HG03097 (cell line): Measurements from ENCODE around the gene IDUA.
"Not testable (repeated sequence)": the region's sequence is repeated elsewhere in the genome, so short reads cannot be mapped to it uniquely, and the experiment has no call there.

Experiments
- ATAC-seq: cut with Tn5 transposase; IDR thresholded peaks from one replicate; pipeline ENCODE4 v1.9.1; 2021; ENCODE audit not compliant: unreplicated experiment, low FRiP score

Gene IDUA

GRCh38 chr4:966266-967112 lies 20.4 kb upstream of the IDUA start:
- no peak for ATAC-seq

- no peak for ATAC-seq
These were observed 19.4 kb upstream of the IDUA start for GRCh38 chr4:967113-968104.

DNA sequence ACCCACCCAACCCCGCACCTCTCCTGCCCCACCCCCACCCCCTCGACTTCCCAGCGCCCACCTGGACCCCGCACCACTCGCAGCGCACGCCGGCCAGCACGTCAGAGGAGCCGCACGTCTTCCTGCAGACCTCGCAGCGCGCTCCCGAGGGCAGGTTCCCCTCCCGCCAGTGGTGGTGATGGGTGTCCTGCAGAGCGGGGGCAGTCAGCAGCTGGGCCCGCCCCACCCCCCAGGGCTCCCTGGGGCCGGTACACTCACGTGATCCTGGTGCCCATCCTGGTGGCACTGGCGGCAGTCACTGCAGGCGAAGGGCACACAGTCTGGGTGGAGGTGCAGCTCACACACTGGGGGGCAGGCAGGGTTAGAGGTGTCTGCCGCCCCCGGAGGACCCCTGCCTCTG lies 18.6 kb upstream of the IDUA start:
- ATAC-seq, result no peak

DNA sequence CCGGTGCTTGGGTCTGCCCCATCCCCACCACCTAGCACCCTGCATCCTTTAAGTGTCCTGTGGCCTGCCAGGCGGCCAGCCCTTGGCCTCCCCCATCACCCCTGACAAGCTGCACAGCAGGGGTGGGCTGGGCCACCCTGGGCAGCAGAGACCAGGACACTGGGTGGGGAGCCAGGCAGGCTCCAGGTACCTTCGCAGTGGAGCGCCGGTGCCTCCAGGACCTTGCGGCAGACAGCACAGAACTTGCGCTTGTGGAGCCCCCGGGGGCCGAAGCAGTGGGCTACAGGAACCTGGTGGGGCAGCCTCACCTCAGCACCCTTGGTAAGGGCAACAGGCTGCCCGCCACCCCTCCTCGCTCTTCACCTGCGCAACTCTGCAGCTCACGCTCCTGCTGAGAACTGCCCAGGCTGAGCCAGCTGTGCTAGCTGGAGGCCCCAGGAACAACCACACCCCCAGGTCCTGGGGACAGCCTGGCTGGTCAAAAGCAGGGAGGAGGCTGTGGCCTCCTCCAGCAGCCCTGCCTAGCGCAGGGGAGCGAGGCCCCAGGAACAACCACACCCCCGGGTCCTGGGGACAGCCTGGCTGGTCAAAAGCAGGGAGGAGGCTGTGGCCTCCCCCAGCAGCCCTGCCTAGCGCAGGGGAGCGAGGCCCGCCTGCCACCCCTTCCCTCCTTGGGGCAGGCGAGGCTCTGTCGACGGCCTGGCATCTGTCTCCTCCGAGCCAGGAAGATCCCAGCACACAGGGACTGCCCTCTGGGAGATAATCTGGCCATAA lies 18.0 kb upstream of the IDUA start:
- no peak for ATAC-seq

GRCh38 chr4:970046-970745 lies 16.6 kb upstream of the IDUA start:
- ATAC-seq, result no peak

- ATAC-seq, result no peak
These were observed 15.9 kb upstream of the IDUA start for GRCh38 chr4:970854-971520.

GRCh38 chr4:971666-972500 lies 15.0 kb upstream of the IDUA start:
- ATAC-seq, result no peak

DNA sequence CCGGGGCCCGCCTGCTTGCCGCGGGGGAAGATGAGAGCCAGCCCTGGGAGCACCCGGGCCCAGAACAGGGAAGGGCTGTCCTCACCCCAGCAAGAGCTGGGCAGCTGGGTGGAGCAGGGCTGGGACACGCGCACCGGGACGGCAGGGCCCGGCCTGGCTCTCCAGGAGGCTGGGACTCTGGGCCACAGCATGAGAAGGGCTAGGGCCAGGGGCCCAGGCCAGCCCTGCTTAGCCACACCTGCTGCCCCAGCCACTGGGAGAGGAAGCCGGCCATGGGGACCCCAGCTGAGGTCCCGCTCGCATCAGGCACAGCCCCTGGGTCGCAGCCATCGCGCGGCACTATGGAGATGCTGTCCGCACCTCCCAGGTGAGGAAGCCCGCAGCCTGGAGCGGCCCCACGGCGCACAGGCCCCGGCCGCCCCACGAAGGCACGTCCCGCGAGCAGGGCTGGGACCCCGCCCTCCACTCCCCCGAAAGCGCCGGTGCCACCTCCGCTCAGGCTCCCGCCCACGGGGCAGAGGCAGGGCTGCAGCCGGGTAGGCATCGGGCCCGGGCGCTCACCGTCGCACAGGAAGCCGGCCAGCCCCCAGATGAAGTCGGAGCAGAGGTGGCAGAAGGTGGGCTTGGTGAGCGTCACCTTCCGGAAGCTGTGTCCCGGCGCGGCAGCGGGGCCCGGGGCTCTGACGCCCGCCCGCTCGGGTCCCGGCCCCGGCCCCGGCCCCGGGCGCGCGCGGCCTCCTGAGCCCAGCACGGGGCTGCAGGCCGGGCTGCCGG lies 14.0 kb upstream of the IDUA start:
- peak; percentile 19 for ATAC-seq

- ATAC-seq, result peak; percentile 51
These were observed 13.1 kb upstream of the IDUA start, which contains the start of gene DGKQ for GRCh38 chr4:973431-974397. TSS of gene DGKQ (minus strand) at chr4:973569. CDS start at chr4:973482, 87 bp downstream.

GRCh38 chr4:974668-975067 lies 12.2 kb upstream of the IDUA start:
- ATAC-seq, result no peak

DNA sequence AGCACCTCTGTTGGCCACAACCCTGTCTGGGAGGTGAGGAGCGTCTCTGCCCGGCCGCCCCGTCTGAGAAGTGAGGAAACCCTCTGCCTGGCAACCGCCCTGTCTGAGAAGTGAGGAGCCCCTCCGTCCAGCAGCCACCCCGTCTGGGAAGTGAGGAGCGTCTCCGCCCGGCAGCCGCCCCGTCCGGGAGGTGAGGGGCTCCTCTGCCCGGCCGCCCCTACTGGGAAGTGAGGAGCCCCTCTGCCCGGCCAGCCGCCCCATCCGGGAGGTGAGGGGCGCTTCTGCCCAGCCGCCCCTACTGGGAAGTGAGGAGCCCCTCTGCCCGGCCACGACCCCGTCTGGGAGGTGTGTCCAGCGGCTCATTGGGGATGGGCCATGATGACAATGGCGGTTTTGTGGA lies 10.8 kb upstream of the IDUA start:
- ATAC-seq, result not testable (repeated sequence)

DNA sequence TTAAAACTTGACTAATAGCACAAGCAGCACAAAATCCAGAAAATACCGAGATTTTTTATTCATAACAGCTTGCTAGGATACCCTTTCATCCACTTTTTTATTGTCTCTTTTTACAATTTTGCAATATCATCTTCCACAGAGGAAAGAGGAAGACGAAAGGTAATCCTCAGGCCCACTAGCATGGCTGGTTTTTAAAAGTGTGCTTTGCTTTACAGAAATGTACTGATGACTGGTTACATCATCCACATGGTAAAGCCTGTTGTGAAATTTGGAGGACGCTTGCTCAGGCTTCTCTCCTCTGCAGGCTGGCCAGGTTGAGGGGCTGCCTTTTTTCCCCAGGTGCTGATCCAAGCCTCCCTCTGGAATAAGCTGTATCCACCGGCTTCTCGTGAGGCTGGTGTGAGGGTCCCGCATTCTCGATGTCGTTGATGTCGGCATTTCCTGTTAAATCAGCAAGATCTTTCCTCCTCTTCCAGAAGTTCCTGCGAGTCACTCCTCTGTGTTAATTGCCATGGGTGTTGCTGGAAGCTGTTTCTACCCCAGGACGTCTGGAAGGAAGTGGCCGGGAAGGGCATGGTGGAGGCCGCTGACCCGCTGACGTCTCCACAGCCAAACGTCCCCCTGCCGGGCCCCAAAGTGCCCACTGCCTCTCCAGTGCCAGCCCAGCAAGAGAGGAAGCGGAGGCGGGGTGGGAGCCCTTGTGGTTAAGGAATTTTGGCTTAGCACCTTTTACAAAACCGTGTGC lies 7.7 kb upstream of the IDUA start:
- ATAC-seq, result no peak

DNA sequence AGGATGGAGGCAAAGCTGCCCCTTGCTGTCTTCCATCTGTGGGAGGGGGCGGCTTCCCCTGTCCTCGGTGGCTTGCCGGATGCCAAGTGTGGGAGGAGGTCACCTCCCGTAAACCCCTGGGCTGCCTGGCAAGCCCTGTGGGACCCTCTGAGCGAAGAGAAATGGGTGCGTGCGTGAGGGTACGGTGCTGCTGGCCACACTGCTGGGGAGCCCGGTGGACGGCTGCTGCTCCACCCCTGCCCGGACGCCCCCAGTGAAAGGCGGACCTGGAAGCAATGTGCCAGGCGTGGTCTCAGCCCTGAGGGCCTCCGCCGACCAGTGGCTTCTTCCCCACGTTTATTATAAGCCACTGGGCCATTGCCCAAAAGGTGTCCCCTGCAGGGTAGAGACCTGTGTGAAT lies 4.6 kb upstream of the IDUA start:
- ATAC-seq, result no peak

- ATAC-seq, result no peak
These were observed 4.0 kb upstream of the IDUA start for GRCh38 chr4:982814-983213.

- no peak for ATAC-seq
These were observed 2.3 kb upstream of the IDUA start for GRCh38 chr4:984336-985054.
